GM15510 (cell line): ENCODE data around the gene MMP20.

Source experiments
- POLR2A ChIP-seq: IDR thresholded peaks from 3 replicates; pipeline ENCODE4 v1.6.1; 2011; ENCODE audit warnings: borderline replicate concordance; ENCODE audit not compliant: insufficient read length; ENCODE audit errors: extremely low read depth

Gene MMP20

GRCh38 chr11:102590276-102591049, 34.7 kb downstream of the MMP20 start:
- no peak for TF ChIP-seq POLR2A

- TF ChIP-seq POLR2A = no peak
Observed at GRCh38 chr11:102589047-102589459, 36.1 kb downstream of the MMP20 start.

DNA sequence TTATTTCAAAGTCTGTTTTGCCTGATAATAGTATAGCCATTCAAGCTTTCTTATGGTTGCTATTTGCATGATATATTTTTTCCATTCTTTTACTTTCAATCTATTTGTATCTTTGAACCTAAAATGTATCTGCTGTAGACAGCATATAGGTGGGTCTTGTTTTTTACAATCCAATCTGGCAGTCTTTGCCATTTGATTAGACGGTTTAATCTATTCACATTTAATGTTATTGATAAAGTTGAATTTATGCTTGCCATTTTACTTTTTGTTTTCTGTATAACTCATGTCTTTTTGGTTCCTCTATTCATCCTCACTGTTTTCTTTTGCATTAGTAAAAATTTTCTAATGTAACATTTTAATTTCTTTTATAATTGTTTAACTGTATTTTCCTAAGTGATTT, 37.4 kb downstream of the MMP20 start:
- TF ChIP-seq POLR2A = no peak

DNA sequence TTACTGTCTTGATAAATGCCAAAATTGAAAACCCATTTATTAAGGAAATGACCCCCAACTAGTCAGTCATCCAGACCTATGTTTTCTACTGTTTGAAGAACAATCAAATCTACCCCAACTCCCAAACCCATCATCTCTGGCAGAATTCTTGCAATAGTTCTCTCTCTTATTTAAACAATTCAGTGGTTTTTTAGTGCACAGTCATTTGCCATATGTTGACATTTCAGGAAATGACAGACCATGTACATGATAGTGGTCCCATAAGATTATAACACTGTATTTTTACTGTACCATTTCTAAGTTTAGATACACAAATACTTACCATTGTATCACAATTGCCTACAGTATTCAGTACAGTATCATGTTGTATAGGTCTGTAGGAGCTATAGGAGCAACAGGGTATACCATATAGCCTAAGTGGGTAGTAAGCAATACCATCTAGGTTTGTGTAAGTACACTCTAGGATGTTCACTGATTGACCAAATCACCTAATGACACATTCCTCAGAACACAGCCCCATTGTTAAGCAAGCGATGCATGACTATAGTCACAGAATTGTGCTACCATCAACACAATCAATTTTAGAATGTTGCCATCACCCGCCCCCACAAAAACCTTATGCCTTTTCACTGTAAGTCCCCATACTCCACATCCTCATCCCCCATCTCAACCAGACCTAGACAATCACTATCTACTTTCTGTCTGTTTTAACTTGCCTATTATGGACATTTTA, 41.8 kb downstream of the MMP20 start:
- no peak for TF ChIP-seq POLR2A

- no peak for TF ChIP-seq POLR2A
Observed at GRCh38 chr11:102582140-102582539, 43.0 kb downstream of the MMP20 start.

- TF ChIP-seq POLR2A = no peak
Observed at GRCh38 chr11:102581066-102581465, 44.1 kb downstream of the MMP20 start.

DNA sequence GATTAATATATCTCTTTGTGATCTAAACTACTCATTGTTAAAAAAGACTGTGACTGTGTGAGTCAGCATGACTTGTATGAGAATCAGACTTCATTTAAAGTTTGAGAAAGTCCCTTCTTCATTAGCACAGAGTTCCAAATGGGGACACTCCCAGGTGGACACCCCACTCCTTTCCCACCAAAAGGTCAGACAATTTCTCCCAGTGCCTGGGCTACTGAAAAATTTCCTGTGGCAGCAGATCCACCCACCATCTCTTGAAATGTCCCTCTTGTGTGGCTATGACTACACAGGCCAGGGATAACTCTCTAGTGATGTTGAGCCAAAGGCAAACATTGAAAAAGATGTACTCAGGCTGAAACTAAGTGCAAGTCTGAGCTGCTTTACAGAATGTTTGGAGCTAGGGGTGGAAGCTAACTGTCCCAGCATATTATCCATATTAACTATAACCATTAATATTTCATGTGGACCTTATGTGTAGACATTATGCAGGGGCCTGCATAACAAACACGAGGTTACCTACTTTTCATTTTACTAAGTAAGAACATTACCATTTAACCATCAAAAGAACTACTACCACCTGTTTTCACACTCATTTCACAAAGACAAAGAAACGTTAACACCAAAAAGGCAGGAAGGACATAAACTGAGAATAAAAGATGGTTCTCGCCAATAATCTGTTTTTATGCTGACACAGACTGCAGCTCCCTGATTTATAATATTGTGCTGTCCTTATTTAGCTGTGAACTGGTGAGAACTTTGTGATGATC, 44.8 kb downstream of the MMP20 start:
- no peak for TF ChIP-seq POLR2A

- TF ChIP-seq POLR2A = no peak
Observed at GRCh38 chr11:102577723-102578122, 47.4 kb downstream of the MMP20 start.

DNA sequence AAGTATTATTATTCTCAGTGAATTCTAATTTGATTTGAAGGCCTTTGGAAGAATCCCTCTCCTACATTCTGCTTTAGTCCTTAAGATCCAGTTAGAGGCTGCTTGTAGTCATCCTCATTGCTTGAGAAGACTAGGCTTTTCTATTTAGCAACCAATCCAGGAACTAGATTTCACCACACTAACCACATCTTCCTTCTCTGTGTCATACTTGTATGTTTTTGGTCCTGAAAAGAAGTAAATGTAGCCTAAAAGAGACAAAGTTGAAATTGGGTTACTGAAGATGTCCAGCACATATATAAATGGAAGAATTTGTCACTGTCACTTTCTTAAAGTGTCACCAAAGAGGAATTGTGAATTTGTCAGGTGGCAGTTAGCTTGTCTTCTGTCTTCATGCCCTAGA, 48.0 kb downstream of the MMP20 start:
- TF ChIP-seq POLR2A = no peak

GRCh38 chr11:102576350-102576749, 48.8 kb downstream of the MMP20 start:
- TF ChIP-seq POLR2A = no peak

- no peak for TF ChIP-seq POLR2A
Observed at GRCh38 chr11:102575012-102575411, 50.1 kb downstream of the MMP20 start.

DNA sequence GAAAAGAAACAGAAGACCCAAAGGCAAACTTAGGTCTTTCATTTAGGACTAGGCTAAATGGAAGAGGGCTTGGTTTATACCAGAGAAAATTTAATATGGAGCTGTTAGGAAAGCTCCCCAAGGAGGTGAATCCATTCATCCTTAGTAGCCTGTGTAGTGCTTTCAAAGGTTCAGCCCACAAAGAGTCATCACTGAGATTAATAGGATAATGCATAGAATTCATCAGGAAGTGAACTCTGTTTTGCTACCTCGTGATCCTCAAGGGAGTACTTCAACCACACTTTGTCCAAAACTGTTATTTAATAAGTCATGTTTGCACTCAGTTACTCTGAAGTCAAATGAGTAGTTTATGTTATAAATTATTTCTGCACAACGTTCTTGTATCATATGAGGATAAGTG, 51.3 kb downstream of the MMP20 start:
- no peak for TF ChIP-seq POLR2A

DNA sequence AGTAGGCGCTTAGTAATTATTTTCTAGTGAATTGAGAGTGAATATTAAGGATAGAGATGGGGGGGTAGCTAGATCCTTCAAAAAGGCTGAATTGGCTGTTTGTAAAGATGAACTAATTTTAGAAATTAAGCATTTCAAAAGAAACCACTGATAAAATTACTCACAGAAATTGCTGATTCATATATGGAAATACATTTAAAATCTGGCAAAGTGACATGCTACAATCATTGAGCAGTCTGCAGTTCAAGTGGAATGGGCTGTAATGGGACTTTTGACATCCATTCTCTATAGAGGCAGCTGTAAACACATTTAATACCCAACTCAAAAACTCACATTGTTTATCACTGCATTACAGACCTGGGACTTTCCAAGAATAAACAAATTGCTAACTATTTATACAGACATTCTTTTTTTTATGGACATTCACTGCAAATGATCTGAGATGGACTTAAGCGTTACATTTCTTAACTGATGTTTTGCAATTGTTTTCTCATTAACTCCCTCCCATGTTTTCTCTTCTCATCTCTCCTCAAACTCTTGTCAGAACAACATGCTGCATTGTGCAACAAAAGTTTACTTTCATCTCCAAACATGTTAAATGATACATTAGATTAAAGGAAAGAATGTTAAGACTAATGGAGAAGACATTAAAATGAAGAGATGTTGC, 52.4 kb downstream of the MMP20 start:
- no peak for TF ChIP-seq POLR2A

GRCh38 chr11:102568851-102569250, 56.3 kb downstream of the MMP20 start:
- TF ChIP-seq POLR2A = no peak

GRCh38 chr11:102566112-102566511, 59.0 kb downstream of the MMP20 start:
- no peak for TF ChIP-seq POLR2A
